Peyer's patch (tissue), 4 donors: ENCODE data around the gene PRDM12. TPM values are rescaled to one million over a fixed set of nuclear protein-coding genes. Genes with fewer than 3 reads are reported as not detected.

Source experiments
- DNase-seq, 3 donors: peaks; one replicate each; pipeline ENCODE4 v3.0.0-alpha.2; 2017 to 2019
- H3K27ac ChIP-seq, 4 donors: fragments of 200-600 bp; sonication (generic); one replicate each; pipeline ENCODE4 v1.5.1; 2016 to 2019
- H3K27me3 ChIP-seq, 2 donors: fragments of 200-600 bp; sonication (generic); one replicate each; pipeline ENCODE4 v1.5.1; 2019
- H3K36me3 ChIP-seq, 3 donors: fragments of 200-600 bp; sonication (generic); one replicate each; pipeline ENCODE4 v1.5.1; 2016 to 2019
- H3K4me1 ChIP-seq, 4 donors: fragments of 200-600 bp; sonication (generic); one replicate each; pipeline ENCODE4 v1.5.1; 2016 to 2019
- H3K4me3 ChIP-seq, 4 donors: fragments of 200-600 bp; sonication (generic); 1 replicate in 3 of 4; 2 replicates in 1 of 4; pipeline ENCODE4 v1.5.1; 2016 to 2019; ENCODE audit warnings: mild to moderate bottlenecking in 1 of 4
- H3K9me3 ChIP-seq, 4 donors: fragments of 200-600 bp; sonication (generic); one replicate each; pipeline ENCODE4 v1.5.1; 2016 to 2019; ENCODE audit warnings: mild to moderate bottlenecking in 1 of 4
- CTCF ChIP-seq, 6 experiments: fragments of 450-650 bp in 4 of 6; fragments of 200-600 bp in 2 of 6; sonication (generic) in 1 of 6; IDR thresholded peaks; one replicate each; pipeline ENCODE4 v1.5.1; 2017 to 2019; ENCODE audit warnings: antibody characterized with exemption in 6 of 6, mild to moderate bottlenecking in 3 of 6, moderate library complexity in 1 of 6
- POLR2A ChIP-seq, 2 donors: fragments of 450-650 bp; IDR thresholded peaks; one replicate each; pipeline ENCODE4 v1.5.1; 2017; ENCODE audit warnings: antibody characterized with exemption in 2 of 2, mild to moderate bottlenecking in 2 of 2, moderate library complexity in 2 of 2
- total RNA-seq, 4 donors: library from RNA; depleted of rRNA; stranded (reverse); fragments of >200 nt; gene quantifications; one replicate each; pipeline ENCODE4 v1.1.0, GENCODE V29; 2016

PRDM12 gene
- total RNA-seq, 4 donors from 2014 or later = 1.8 TPM; not detected in 3

GRCh38 chr9:130634801-130635200, 29.6 kb upstream of the PRDM12 start:
- H3K9me3 ChIP-seq = no peaks in the 10 kb centered on the region
- no peak for DNase-seq
- no peaks in the 10 kb centered on the region for H3K4me1 ChIP-seq
- no peaks in the 10 kb centered on the region for H3K27me3 ChIP-seq
- H3K27ac ChIP-seq = no peak overlapping the region
- H3K4me3 ChIP-seq = no peak overlapping the region
- H3K36me3 ChIP-seq = peaks cover 0 to 83% (median 0%) of the 10 kb centered on the region in 3 donors
- TF ChIP-seq CTCF (IDR thresholded peaks at IDR 0.05) (no peak), POLR2A (IDR thresholded peaks at IDR 0.05) (no peak)

- TF ChIP-seq CTCF (IDR thresholded peaks at IDR 0.05) = no peak
- TF ChIP-seq POLR2A (IDR thresholded peaks at IDR 0.05) = no peak
- DNase-seq = no peak
- no peaks in the 10 kb centered on the region for H3K9me3 ChIP-seq
- peaks cover 0 to 78% (median 0%) of the 10 kb centered on the region in 3 donors for H3K36me3 ChIP-seq
- H3K27ac ChIP-seq = no peak overlapping the region
- no peak overlapping the region for H3K4me3 ChIP-seq
- H3K4me1 ChIP-seq = no peaks in the 10 kb centered on the region
- H3K27me3 ChIP-seq = no peaks in the 10 kb centered on the region
Observed at GRCh38 chr9:130635306-130635705, 29.1 kb upstream of the PRDM12 start.

GRCh38 chr9:130635721-130636647, 28.4 kb upstream of the PRDM12 start:
- Histone ChIP-seq H3K9me3 (no peaks in the 10 kb centered on the region), H3K27me3 (no peaks in the 10 kb centered on the region), H3K36me3 (peaks cover 0 to 72% (median 0%) of the 10 kb centered on the region in 3 donors), H3K4me3 (no peak overlapping the region), H3K4me1 (no peaks in the 10 kb centered on the region), H3K27ac (no peak overlapping the region)
- no peak for DNase-seq
- no peak for TF ChIP-seq POLR2A (IDR thresholded peaks at IDR 0.05)
- TF ChIP-seq CTCF (IDR thresholded peaks at IDR 0.05) = no peak

- Histone ChIP-seq H3K4me1 (no peaks in the 10 kb centered on the region), H3K4me3 (no peak overlapping the region), H3K27me3 (no peaks in the 10 kb centered on the region), H3K9me3 (no peaks in the 10 kb centered on the region), H3K27ac (no peak overlapping the region), H3K36me3 (peaks cover 0 to 65% (median 0%) of the 10 kb centered on the region in 3 donors)
- DNase-seq = no peak
- no peak for TF ChIP-seq POLR2A (IDR thresholded peaks at IDR 0.05)
Observed at GRCh38 chr9:130636648-130637020, 27.8 kb upstream of the PRDM12 start.

GRCh38 chr9:130638284-130639123, 25.9 kb upstream of the PRDM12 start:
- Histone ChIP-seq H3K27ac (no peak overlapping the region), H3K4me1 (no peaks in the 10 kb centered on the region), H3K4me3 (no peak overlapping the region), H3K9me3 (no peaks in the 10 kb centered on the region), H3K36me3 (peaks cover 0 to 46% (median 0%) of the 10 kb centered on the region in 3 donors), H3K27me3 (no peaks in the 10 kb centered on the region)
- DNase-seq = no peak
- TF ChIP-seq POLR2A (IDR thresholded peaks at IDR 0.05) (no peak), CTCF (IDR thresholded peaks at IDR 0.05) (no peak)
